ENCODE data around the gene SIM2.

Gene SIM2

GRCh38 chr21:36700295-36700970, 1.5 kb downstream of the SIM2 start:
- no peak for DNase-seq (ENCODE audit: low spot score)

GRCh38 chr21:36700971-36701755, 2.2 kb downstream of the SIM2 start:
- DNase-seq (ENCODE audit: low spot score): no peak

- DNase-seq (ENCODE audit: low spot score): no peak
Observed at GRCh38 chr21:36701756-36702621, 3.1 kb downstream of the SIM2 start.

DNA sequence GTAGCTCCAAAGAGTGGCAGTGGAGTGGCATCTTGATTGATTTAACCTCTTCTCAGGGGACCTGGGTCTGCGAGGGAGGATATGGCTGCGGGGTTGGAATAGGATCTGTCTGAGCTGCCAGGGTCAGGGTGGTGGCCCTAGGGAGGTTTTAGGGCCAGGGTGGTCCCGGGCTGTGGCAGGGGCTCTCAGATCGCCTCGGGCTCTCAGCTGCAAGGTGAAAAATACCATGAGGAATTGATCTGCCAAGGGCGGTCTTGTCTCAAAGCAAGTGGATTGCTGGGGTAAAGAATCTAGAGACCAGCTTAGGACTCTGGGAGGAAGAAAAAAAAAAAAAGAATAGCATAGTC, 3.7 kb downstream of the SIM2 start:
- DNase-seq (ENCODE audit: low spot score): no peak

- no peak for DNase-seq (ENCODE audit: low spot score)
Observed at GRCh38 chr21:36703123-36703522, 4.2 kb downstream of the SIM2 start.

DNA sequence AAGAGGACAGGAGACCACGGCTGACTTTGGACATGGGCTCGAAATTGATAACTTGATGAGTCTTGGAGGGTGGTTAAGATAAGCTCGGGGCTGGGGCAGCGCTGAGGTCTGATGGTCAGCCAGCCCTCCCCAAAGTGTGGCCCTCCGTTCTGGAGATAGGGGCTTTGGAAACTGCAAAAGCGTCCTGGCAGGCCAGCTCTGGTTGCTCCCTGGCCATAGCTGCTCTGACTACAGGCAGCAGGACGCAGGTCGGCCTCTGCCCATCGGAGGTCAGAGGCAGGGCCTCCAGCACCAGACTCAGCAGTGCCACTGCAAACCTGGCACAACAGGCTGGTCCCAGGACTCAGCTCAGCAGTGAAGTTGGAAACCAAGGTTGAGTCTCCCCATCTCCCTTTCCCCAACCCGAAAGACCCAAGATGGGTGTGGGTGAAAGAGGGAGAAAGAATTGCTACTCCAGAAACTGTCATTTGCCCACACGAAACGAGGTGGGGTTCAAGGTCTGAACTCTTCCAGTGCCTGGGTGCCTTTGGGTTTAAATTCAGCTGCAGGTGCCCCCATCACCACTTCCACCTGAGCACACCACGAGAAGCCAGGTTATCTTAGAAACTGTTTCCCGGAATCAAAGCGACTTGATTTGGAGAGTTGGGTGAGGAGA, 4.8 kb downstream of the SIM2 start:
- no peak for DNase-seq (ENCODE audit: low spot score)

DNA sequence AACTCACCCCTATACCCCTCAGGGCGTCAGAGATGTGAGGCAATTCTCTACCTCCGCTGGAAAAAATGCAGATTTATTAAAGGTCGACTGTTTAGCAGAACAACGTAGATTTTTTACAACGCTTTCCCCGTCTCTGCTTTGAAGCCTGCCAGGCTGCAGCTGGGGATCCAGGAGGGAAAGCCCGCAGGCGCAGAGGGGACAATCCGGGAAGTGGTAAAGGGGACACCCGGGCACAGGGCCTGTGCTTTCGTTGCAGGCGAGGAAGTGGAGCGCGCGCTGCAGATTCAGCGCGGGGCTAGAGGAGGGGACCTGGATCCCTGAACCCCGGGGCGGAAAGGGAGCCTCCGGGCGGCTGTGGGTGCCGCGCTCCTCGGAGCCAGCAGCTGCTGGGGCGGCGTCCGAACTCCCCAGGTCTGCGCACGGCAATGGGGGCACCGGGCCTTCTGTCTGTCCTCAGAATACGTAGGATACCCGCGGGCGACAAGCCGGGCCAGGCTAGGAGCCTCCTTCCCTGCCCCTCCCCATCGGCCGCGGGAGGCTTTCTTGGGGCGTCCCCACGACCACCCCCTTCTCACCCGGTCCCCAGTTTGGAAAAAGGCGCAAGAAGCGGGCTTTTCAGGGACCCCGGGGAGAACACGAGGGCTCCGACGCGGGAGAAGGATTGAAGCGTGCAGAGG, 5.5 kb downstream of the SIM2 start:
- no peak for DNase-seq (ENCODE audit: low spot score)

- DNase-seq (ENCODE audit: low spot score): no peak
Observed at GRCh38 chr21:36704958-36705678, 6.2 kb downstream of the SIM2 start.

- no peak for DNase-seq (ENCODE audit: low spot score)
Observed at GRCh38 chr21:36705679-36706481, 7.0 kb downstream of the SIM2 start.

- no peak for DNase-seq (ENCODE audit: low spot score)
Observed at GRCh38 chr21:36706482-36706852, 7.6 kb downstream of the SIM2 start.

- DNase-seq (ENCODE audit: low spot score): peak; percentile 14
Observed at GRCh38 chr21:36706951-36707762, 8.2 kb downstream of the SIM2 start.

- DNase-seq (ENCODE audit: low spot score): no peak
Observed at GRCh38 chr21:36707763-36708285, 8.9 kb downstream of the SIM2 start.

GRCh38 chr21:36708286-36709029, 9.5 kb downstream of the SIM2 start:
- no peak for DNase-seq (ENCODE audit: low spot score)

- DNase-seq (ENCODE audit: low spot score): no peak
Observed at GRCh38 chr21:36709030-36709867, 10.3 kb downstream of the SIM2 start.

DNA sequence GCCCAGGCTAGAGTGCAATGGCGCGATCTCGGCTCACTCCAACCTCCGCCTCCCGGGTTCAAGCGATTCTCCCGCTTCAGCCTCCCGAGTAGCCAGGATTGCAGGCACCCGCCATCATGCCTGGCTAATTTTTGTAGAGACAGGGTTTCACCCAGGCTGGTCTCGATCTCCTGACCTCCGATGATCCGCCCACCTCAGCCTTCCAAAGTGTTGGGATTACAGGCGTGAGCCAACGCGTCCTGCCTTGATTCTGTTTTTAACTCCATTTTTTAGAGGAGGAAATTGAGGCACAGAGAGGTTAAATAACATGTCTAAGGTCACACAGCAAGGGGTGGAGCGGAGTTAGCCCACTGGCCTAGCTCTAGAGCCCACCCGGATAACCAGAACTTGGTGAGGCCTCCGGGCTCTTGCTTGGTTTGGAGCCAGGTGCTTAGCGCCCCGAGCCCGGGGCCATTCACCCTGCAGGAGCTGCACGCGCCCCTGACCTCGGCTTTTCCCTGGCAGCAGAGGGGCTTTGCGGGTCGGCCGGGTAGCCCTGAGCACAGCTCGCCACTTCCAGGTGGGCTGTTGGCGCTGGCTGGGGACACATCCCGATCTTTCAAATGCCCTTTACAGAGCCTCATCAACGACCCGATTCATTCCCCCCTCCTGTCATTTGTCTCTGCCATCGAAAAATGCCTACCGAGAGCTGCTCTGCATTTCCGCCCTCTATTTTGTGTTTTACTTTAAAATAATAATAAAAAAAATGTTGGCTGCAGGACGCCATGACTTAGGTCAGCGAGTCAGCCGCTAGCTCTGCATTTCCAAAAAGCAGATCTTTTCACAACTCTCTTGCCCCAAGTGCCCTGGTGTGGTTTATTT, 11.2 kb downstream of the SIM2 start:
- DNase-seq (ENCODE audit: low spot score): no peak

- DNase-seq (ENCODE audit: low spot score): no peak
Observed at GRCh38 chr21:36710729-36711048, 11.8 kb downstream of the SIM2 start.

GRCh38 chr21:36713746-36714145, 14.8 kb downstream of the SIM2 start:
- no peak for DNase-seq (ENCODE audit: low spot score)
